ENCODE data around the gene ASB13.
"Not testable (repeated sequence)": the region's sequence is repeated elsewhere in the genome, so short reads cannot be mapped to it uniquely, and the experiment has no call there.

ASB13 gene

DNA sequence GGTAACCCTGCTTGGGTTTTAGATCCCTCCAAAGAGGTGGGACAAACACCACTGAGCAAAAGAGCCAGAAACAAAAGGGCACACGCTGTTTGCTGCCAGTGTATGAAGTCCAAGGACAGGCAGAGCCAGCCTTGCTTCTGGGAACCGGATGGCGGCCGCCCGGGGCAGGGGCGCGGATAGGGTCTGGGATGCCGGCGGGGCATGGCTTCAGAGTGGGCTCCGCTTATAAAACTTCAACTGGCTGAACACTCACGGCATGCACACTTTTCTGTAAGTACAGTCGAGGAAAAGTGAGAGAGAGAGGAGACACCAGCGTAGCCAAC lies 62.6 kb downstream of the ASB13 start:
- no peak for FAIRE-seq

GRCh38 chr10:5603091-5603847 lies 63.1 kb downstream of the ASB13 start:
- FAIRE-seq: no peak

GRCh38 chr10:5601826-5602495 lies 64.4 kb downstream of the ASB13 start:
- FAIRE-seq: no peak

GRCh38 chr10:5600908-5601307 lies 65.5 kb downstream of the ASB13 start:
- FAIRE-seq: no peak

DNA sequence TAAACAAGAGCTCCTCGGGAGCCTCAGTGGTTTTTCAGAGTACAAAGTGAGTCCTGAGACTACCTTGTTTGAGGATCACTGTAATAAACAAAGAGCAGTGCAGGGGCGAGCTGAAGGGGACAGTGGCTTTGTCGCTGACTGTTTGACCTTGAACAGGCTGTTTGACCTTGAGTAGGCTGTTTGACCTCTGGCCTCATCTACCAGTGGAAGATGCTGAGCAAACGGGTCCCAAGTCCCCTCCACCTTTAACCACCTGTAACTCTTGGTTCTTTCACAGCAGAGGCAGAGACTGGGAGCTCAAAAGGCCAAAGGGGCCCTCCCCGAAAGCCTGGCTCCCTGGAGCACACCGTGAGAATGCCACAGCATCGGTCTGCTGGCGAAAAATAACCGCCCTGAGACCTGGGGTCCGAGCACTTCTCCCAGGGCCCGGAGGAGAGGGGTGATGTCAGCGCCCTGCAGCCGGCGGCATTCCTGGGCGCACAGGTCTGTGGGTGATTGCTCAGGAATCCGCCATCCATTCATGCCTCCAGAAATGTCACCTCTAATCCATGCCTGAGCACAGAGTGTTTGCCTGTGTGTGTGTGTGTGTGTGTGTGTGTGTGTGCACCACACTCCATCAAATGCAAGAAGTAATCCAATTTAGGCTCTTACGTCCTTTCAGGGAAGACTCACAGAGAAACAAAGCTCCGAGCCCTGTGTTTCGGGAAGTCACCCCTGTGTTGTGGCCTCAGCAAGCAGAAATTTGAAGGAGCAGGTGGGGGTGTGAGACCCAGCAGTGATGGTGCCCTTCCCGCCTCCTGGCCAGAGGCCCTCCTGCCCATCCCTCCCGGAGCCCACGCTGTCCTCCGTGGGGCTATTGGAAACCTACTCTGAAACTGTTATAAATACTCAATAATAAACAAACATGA lies 66.5 kb downstream of the ASB13 start:
- no peak for FAIRE-seq

- no peak for FAIRE-seq
Observed at GRCh38 chr10:5598085-5598690, 68.2 kb downstream of the ASB13 start.

DNA sequence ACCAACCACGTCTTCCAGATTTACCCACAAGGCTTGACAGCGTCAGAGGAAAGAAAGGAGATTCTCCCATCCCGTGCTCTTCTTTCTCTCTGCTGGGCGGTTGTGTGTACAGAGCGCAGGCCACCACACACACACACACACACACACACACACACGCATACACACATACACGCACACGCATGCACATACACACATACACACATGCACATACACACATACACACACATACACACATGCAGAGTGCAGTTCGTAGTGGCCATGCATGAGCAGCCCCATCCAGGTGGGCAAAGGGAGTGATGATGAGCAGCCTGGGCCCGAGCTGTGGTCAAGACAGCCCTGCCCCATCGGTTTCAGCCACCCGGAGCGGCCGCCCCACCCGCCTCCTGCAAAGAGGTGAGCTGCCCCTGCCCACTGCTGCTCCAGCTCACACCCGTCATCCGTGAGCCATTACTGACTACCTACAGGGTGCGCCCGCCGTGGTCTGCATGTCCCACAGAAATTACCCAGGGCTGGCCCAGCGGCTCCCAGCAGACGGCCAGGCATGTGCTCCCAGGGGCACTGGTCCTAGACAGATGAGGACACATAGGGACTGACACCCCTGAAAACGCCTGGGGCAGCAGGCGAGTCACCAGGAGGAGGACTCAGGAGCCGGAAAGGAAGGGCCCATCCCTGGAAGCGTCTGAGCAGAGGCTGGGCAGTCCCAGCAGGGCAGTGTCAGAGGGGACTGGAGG lies 69.6 kb downstream of the ASB13 start:
- no peak for FAIRE-seq

DNA sequence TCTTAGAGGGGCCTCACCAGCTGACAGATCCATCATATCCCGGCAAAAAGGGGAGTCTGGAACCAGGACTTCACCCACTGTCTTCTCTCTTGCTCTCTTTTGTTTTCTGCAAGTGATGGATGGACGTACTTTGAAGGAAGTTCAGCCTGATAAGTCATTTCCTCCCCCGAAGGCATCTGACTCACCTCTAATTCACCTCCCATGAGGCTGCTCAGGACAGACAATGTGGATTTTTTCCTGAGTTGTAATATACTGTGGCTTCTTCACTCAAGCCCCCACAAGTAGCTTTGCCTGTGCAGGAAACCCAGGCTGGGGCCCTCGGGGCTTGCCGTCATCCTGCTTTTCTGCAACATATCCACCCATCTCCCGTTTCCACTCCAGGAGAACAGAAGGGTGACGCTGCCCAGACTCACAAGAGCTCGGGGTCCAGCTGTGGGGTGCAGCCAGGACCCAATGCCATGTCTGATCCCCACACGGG lies 70.4 kb downstream of the ASB13 start:
- no peak for FAIRE-seq

GRCh38 chr10:5595591-5595990 lies 70.8 kb downstream of the ASB13 start:
- FAIRE-seq: no peak

DNA sequence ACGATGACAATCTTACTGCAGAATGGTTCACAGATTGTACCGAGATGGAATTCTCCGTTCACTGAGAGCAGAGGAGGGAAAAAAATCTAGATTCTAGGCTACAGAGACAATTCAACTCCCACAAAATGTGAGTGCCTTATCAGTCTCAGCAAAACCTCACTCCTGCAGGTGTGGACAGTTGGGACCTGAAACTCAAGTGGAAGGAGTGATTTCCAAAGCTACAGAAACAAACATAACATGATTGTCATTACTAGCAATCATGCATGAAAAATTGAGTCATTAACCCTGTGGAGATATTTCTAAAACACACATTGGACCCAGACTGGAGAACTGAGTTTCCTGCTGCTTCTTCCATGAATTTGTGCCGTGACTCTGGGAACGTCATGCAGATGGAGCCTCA lies 71.3 kb downstream of the ASB13 start:
- no peak for FAIRE-seq

DNA sequence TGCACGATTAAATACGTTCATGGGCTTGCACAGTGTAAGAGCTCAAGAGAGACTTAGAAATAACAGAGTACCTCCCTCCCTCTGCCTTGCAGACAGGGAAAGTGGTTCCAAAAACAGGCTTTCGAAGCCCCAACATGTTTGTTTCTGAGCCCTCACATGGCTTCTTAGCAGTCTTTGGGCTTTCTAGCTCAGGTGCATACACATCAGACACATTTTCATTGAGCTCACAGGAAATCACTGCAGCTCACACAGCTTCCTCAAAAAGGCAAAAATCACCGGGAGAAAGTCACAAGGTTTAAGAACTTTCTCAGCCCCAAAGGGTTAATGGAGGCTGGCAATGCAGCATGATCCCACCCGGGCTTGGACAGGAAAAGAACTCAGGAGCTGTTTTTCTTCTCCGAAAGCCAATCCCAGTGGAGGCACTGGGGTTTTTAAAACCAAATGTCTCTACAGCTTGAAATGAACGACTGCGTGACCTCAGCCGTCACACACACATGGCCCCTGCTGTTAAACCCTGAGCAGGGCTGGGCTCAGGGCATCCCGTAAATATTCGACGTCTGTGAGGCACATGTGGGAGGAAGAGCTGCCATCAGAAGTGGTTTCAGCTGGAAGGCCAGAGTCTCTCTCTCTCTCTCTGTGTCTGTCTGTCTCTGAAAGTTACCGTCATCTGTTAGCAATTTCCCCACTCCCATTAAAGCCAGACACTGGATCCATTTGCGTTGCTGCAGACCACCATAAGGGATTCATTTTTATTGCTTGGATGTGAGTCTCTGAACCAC lies 71.9 kb downstream of the ASB13 start:
- no peak for FAIRE-seq

DNA sequence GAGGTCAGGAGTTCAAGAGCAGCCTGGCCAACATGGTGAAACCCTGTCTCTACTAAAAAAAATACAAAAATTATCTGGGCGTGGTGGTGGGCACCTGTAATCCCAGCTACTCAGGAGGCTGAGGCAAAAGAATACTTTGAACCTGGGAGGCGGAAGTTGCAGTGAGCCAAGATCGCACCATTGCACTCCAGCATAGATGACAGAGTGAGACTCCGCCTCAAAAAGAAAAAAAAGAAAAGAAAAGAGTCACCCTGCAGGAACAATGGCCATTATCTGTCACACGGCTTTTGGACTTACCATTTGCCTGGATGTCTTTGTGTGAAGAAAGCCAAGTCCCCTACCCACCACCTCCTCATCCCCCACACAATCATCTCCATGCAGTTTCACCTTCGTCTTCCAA lies 73.0 kb downstream of the ASB13 start:
- FAIRE-seq: not testable (repeated sequence)

DNA sequence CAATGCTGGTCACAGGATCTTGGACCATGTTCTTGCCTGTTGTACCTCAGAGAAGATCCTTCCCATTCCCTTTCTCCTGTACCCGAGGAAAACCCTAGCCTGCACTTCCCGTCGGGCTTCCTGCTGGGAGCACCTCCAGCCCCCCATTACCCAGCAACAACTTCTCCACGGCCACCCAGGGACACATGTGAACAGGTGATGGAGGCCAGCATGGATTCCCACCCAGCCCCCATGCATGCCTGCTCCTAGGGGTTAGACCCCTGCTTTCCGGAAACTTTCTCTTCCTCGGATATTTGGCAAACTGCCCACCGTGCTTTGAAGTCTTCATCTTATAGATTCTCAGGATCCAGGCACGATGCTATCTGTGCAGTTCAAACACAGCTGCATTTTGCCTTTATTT lies 74.3 kb downstream of the ASB13 start:
- FAIRE-seq: no peak

- no peak for FAIRE-seq
Observed at GRCh38 chr10:5591336-5591824, 75.0 kb downstream of the ASB13 start.

DNA sequence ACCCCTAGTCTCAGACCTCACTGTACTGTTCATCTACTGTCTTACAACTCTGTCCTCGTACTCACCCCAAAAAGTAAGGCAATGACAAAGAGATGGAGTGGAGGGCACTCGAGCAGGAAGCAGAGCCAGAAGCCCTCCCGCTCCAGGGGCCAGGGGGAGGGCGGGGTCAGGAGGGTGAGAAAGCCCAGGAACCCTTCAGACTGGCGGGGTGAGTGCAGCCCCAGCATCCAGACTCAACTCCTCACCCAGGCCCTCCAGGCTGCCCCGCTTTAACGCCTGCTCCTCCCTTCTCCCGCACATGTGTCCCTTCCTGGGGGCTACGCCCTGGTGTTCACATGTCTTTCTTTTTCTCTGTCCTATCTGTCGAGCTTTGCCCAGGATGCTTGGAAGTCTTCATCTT lies 75.6 kb downstream of the ASB13 start:
- FAIRE-seq: no peak

DNA sequence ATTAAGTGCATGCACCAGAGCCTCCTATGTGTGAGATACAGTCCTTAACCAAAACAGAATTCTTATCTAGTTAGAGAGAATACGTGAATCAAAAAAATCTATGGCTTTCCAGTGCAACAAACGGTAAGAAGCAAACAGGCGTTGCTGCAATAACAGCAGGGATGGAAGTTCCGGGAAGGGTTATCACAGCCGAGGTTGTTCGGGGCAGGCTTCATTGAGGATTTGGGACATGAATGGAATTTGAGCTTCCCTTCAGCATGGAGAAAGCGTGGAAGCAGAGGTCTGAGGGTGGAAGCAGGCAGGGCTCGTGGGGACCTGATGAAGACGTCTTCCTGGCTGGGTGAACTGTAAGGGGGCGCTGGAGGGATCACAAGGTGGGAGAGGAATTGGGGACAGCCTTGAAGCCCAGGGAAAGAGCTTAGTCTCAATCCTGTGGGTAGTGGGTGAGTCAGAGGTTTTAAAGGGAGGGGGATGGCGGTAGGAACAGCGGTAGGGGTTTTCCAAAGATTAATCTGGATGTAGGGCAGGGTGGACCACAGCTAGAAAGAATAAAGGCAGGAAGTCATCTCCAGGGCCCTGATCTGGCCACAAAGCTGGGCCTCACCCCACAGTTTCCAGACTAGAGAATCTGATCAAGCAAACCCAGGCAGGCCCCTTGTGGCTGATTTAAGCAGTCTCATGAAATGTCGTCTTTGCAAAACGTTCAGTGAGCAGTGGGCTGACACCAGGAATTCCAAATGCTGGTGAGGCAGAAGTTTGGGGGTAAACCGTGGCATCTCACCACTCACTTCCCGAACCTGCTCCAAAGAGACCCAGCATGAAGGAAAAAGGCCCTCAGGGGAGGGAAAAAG lies 76.5 kb downstream of the ASB13 start:
- no peak for FAIRE-seq

GRCh38 chr10:5589011-5589660 lies 77.3 kb downstream of the ASB13 start:
- FAIRE-seq: no peak

All from islet of Langerhans (tissue), 1 donor.